ENCODE results near the gene GNAQ. TPM values are rescaled to one million over a fixed set of nuclear protein-coding genes. Genes with fewer than 3 reads are reported as not detected.

The GNAQ gene
- total RNA-seq, 1 experiment from 2014 or later: 48.6 TPM

DNA sequence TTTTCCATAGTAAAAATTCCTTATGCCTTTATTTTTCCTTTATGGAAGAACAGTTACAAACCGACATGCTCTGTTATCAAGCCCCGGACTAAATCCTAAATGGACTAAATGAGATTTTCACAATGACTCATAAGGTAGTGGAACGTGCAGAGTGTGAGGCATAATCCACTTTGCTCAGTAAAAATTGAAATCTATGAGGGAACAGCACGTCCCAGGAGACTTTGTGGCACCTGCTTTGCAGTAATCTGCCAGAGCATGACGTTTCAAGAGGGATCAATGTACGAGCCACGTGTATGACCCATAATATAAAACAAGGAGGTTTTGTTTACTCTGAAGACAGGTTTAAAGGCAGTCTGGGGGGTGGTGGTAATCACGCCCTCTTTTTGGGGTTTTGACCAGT lies 299.7 kb downstream of the GNAQ start:
- no peak for DNase-seq
- no peak overlapping the region for H3K14ac ChIP-seq (ENCODE audit: insufficient read depth, low read length)
- no peak overlapping the region for H3K4me3 Mint-ChIP-seq
- H4K8ac ChIP-seq (replicated peaks; ENCODE audit: insufficient read length, low read depth, low read length): no peak overlapping the region
- no peak overlapping the region for H3K9ac ChIP-seq (ENCODE audit: extremely low read depth, insufficient read length, low read length)
- no peak overlapping the region for H4K91ac ChIP-seq (ENCODE audit: insufficient read length, low read depth, low read length)
- H2BK12ac ChIP-seq (ENCODE audit: insufficient read length, low read depth, low read length): no peak overlapping the region
- no peaks in the 10 kb centered on the region for H3K9me3 Mint-ChIP-seq
- no peak overlapping the region for H2BK120ac ChIP-seq (ENCODE audit: low read depth, low read length, poor library complexity, severe bottlenecking)
- H3K27me3 Mint-ChIP-seq (ENCODE audit: low read depth): no peaks in the 10 kb centered on the region
- H3K18ac ChIP-seq (ENCODE audit: insufficient read length, low read depth, low read length): no peak overlapping the region
- no peak overlapping the region for H2BK20ac ChIP-seq (ENCODE audit: low read depth, low read length, poor library complexity, severe bottlenecking)
- no peak overlapping the region for H3K27ac ChIP-seq (ENCODE audit: insufficient read length, low read depth, low read length)
- no peaks in the 10 kb centered on the region for H3K79me1 ChIP-seq (ENCODE audit: insufficient read depth, low read depth, low read length, poor library complexity, severe bottlenecking)
- H3K27me3 ChIP-seq (ENCODE audit: insufficient read depth, low read length): no peaks in the 10 kb centered on the region
- H4K5ac ChIP-seq (ENCODE audit: insufficient read length, low read depth, low read length): no peak overlapping the region
- H3K23ac ChIP-seq (ENCODE audit: insufficient read length, low read depth, low read length): no peak overlapping the region
- H3K27ac Mint-ChIP-seq: peak overlapping the region in 2 of 3 experiments; percentile 56 to 76; a peak in 2 of 7 replicates
- WGBS (ENCODE audit: extremely low coverage, insufficient read length, low lambda C conversion rate): no CpG with 5 or more reads among the region's 8 CpGs
- no peaks in the 10 kb centered on the region for H3K79me2 ChIP-seq (ENCODE audit: insufficient read depth, low read length)
- H2AFZ ChIP-seq (ENCODE audit: low read length): no peak overlapping the region
- no peaks in the 10 kb centered on the region for H3K9me3 ChIP-seq (ENCODE audit: control insufficient read depth, low read depth, low read length)
- H2BK15ac ChIP-seq (ENCODE audit: low read depth, low read length): no peak overlapping the region
- H3K4me1 ChIP-seq (ENCODE audit: insufficient read depth, low read length): peaks cover 8% of the 10 kb centered on the region
- peaks cover 41 to 45% of the 10 kb centered on the region in 2 experiments for H3K4me1 Mint-ChIP-seq
- no peak overlapping the region for H3K56ac ChIP-seq (ENCODE audit: insufficient read length, low read depth, low read length)
- H3K36me3 Mint-ChIP-seq (ENCODE audit: insufficient read depth in 1 of 3, low read depth in 3 of 3): peaks cover 15 to 21% (median 20%) of the 10 kb centered on the region in 3 experiments; a peak in 6 of 7 replicates
- H3K4ac ChIP-seq (ENCODE audit: low read depth, low read length): no peak overlapping the region
- H2BK5ac ChIP-seq (ENCODE audit: insufficient read length, low read length): no peak overlapping the region
- no peaks in the 10 kb centered on the region for H4K20me1 ChIP-seq (ENCODE audit: control insufficient read depth, insufficient read depth, insufficient read length)
- TF ChIP-seq, protein P1, sequence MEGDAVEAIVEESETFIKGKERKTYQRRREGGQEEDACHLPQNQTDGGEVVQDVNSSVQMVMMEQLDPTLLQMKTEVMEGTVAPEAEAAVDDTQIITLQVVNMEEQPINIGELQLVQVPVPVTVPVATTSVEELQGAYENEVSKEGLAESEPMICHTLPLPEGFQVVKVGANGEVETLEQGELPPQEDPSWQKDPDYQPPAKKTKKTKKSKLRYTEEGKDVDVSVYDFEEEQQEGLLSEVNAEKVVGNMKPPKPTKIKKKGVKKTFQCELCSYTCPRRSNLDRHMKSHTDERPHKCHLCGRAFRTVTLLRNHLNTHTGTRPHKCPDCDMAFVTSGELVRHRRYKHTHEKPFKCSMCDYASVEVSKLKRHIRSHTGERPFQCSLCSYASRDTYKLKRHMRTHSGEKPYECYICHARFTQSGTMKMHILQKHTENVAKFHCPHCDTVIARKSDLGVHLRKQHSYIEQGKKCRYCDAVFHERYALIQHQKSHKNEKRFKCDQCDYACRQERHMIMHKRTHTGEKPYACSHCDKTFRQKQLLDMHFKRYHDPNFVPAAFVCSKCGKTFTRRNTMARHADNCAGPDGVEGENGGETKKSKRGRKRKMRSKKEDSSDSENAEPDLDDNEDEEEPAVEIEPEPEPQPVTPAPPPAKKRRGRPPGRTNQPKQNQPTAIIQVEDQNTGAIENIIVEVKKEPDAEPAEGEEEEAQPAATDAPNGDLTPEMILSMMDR (conservative IDR thresholded peaks at IDR 0.05): no peak
- no peak overlapping the region for H3T11ph ChIP-seq (ENCODE audit: low read length)
- no peak overlapping the region for H2AK5ac ChIP-seq (ENCODE audit: insufficient read length, low read length)
- no peak overlapping the region for H3K4me2 ChIP-seq (ENCODE audit: insufficient read depth, insufficient read length, low read length)
- peaks cover 3% of the 10 kb centered on the region for H3K23me2 ChIP-seq (ENCODE audit: insufficient read length, low read depth, low read length, poor library complexity, severe bottlenecking)
